ENCODE results near the gene LNP1. TPM values are rescaled to one million over a fixed set of nuclear protein-coding genes. Genes with fewer than 3 reads are reported as not detected.
"Not testable (repeated sequence)": the region's sequence is repeated elsewhere in the genome, so short reads cannot be mapped to it uniquely, and the experiment has no call there.

The LNP1 gene
- total RNA-seq: 1 to 10 TPM; 1.9 to 2.0 TPM

GRCh38 chr3:100400780-100401673 lies at the start of gene LNP1, which contains the start of gene TOMM70:
TSS of gene LNP1 (plus strand) at chr3:100401539. CDS start at chr3:100429730, 28,191 bp downstream.
TSS of gene TOMM70 (minus strand) at chr3:100401089. CDS start at chr3:100400949, 140 bp downstream.
- Mint-ChIP-seq H3K9me3 (no peaks in the 10 kb centered on the region), H3K36me3 (peaks cover 20 to 42% of the 10 kb centered on the region in 2 donors), H3K27ac (peak within 1 kb of the TSS; percentile 96)
- DNase-seq (ENCODE audit: low spot score in 2 of 2): peak; percentile 90 to 94
- peak; percentile 91 to 94 for ATAC-seq

DNA sequence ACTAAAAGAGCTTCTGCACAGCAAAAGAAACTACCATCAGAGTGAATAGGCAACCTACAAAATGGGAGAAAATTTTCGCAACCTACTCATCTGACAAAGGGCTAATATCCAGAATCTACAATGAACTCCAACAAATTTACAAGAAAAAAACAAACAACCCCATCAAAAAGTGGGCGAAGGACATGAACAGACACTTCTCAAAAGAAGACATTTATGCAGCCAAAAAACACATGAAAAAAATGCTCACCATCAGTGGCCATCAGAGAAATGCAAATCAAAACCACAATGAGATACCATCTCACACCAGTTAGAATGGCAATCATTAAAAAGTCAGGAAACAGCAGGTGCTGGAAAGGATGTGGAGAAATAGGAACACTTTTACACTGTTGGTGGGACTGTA lies 49.6 kb upstream of the LNP1 start:
- not testable (repeated sequence) for H3K9me3 Mint-ChIP-seq; ATAC-seq; DNase-seq (ENCODE audit: low spot score in 2 of 2); H3K27ac Mint-ChIP-seq
- peaks cover 30 to 35% of the 10 kb centered on the region in 2 donors for H3K36me3 Mint-ChIP-seq

DNA sequence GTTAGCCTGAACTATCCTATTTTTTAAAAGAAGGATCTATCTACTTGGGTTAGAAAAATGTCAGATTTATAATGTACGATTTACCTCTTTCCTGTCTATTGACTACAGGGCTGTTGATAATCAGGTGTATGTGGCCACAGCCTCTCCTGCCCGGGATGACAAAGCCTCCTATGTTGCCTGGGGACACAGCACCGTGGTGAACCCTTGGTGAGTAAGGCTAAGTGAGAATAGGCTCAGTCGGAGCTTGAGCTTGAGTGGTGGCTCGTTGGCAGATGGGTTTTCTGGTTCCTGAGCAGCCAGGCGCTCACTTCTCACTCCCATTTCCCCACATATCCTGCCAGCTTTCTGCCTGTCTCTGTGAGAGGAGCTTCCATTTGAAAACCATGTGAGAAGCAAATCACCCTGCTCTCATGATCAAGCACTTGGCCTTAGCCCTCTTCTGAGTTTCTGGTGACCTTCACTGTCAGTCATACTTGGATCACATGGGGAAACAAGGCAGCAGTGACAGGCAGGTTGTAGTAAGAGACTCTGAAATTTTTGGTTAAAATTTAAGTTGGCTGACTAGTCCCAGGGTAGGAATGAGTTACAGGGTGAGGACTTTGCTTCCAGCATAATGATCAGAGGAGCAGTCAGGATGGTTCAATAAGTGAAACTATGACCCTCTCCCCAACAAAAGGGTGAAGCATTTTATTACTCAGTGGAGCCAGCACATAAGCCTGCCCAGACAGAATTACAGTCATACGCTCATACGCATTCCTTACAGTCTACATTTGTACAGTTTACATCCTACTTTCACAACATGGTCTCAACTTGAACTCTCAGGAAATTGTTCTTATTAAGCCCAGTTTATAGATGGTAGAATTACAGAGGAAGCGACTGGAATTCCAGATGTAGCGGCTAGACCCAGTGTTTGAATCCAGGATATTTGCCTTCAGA lies 48.8 kb upstream of the LNP1 start:
- peak overlapping the region in 1 of 2 donors; percentile 50 for H3K27ac Mint-ChIP-seq
- peaks cover 30 to 35% of the 10 kb centered on the region in 2 donors for H3K36me3 Mint-ChIP-seq
- ATAC-seq (peak; percentile 24 to 33), DNase-seq (ENCODE audit: low spot score in 2 of 2) (no peak)
- peaks cover 0 to 7% of the 10 kb centered on the region in 2 donors for H3K9me3 Mint-ChIP-seq

- DNase-seq (ENCODE audit: low spot score in 2 of 2) (no peak), ATAC-seq (no peak)
- Mint-ChIP-seq H3K27ac (no peak overlapping the region), H3K36me3 (peaks cover 17 to 19% of the 10 kb centered on the region in 2 donors), H3K9me3 (peaks cover 0 to 7% of the 10 kb centered on the region in 2 donors)
Observed at GRCh38 chr3:100354850-100355249, 46.5 kb upstream of the LNP1 start.

DNA sequence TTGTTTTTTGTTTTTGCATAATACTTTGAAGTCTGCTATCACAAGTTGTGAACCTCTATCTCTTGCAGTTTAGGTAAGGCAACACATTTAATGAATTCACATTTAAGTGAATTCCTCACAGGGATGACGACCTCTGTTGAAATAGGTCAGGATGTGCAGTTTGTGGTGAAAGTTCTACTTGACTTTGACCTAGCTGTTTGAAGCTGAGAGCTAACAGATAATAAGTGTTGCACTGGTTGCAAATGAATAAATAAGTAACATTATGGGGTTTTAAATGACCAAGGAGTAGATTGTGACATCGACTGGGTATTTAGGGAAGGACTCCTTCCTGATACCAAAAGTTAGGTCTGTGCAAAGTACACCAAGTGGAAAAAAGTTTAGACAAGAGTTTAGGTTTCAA lies 42.9 kb upstream of the LNP1 start:
- H3K36me3 Mint-ChIP-seq: peaks cover 11 to 13% of the 10 kb centered on the region in 2 donors
- H3K9me3 Mint-ChIP-seq: peaks cover 4% of the 10 kb centered on the region in 2 donors
- no peak for ATAC-seq
- H3K27ac Mint-ChIP-seq: peak overlapping the region; percentile 10 to 20
- no peak for DNase-seq (ENCODE audit: low spot score in 2 of 2)

GRCh38 chr3:100359035-100359434 lies 42.3 kb upstream of the LNP1 start:
- peaks cover 4% of the 10 kb centered on the region in 2 donors for H3K9me3 Mint-ChIP-seq
- H3K36me3 Mint-ChIP-seq: peaks cover 13 to 19% of the 10 kb centered on the region in 2 donors
- ATAC-seq: no peak
- peak overlapping the region; percentile 10 to 20 for H3K27ac Mint-ChIP-seq
- DNase-seq (ENCODE audit: low spot score in 2 of 2): no peak

DNA sequence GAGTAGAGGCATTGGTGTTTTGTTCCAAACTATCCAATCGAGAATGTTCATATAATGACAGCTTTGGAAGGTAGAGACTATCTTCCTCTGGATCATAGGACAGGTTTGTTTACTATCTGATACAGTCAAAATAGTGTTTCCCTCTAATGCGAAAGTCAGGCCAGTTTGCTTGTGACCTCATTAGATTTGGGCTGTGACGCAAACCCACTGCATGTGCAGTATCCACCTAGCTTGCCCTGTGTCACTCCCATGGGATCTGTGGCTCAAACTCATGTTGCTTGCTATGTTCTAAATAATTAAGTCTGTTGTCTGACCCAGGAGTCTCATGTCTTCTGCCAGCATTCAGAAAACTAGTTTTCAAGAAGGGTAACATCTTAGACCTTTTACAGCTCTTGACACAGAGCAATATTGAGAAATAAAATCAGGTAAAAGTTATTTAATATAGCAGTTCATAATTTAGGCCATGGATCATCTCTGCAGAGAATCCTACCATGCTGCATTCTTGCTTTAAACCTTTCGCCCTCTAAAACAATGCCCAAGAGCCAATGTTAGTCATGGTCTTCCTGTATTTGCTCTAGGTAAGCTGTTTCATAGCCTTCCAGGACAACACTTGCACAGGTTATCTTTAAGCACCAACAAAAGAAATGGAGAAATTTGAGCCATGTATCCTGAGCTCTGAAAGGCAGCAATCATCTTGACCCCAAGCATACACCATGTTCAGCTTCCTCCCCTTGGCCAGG lies 40.4 kb upstream of the LNP1 start:
- H3K27ac Mint-ChIP-seq: peak overlapping the region in 1 of 2 donors; percentile 51

DNA sequence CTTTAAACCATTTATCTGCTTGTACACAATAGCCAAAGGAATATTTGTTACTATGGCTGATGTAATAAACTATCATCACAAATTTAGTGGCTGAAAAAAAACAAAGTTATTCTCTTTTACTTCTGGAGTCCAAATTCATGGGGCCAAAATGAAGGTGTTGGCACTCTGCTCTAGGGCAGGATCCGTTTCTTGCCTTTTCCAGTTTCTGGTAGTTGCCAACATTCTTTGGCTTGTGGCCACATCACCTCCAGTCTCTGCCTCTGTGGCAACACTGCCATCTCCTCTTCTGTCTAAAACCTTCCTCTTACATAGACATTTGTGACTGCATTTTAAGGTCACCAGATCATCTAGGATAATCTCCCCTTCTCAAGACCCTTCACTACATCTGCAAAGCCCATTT lies 39.4 kb upstream of the LNP1 start:
- Mint-ChIP-seq H3K36me3 (peaks cover 29 to 40% of the 10 kb centered on the region in 2 donors), H3K9me3 (peaks cover 4% of the 10 kb centered on the region in 2 donors), H3K27ac (peak overlapping the region in 1 of 2 donors; percentile 40)
- no peak for ATAC-seq
- DNase-seq (ENCODE audit: low spot score in 2 of 2): no peak

More for the DNA sequence above, 40.4 kb upstream of the LNP1 start:
- ATAC-seq (no peak), DNase-seq (ENCODE audit: low spot score in 2 of 2) (no peak)
- H3K36me3 Mint-ChIP-seq: peaks cover 28 to 37% of the 10 kb centered on the region in 2 donors
- peaks cover 4% of the 10 kb centered on the region in 2 donors for H3K9me3 Mint-ChIP-seq

DNA sequence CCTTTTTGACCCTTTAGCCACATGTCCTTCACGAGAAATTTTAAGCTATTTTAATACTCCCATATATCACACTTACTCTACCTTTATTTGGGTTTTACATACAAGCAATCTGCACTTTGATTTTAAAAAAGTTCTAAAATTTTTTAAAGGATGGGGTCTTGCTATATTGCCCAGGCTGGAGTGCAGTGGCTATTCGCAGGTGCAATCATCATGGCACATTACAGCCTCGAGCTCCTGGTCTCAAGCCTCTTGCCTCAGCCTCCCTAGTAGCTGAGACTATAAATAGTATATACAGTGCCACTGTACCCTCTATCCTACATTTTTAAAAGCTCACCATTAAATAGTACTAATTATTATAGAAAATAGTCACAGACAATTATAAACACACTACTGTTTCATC lies 36.9 kb upstream of the LNP1 start:
- no peak overlapping the region for H3K27ac Mint-ChIP-seq
- no peak for DNase-seq (ENCODE audit: low spot score in 2 of 2)
- H3K9me3 Mint-ChIP-seq: peaks cover 4% of the 10 kb centered on the region in 2 donors
- H3K36me3 Mint-ChIP-seq: peaks cover 29 to 40% of the 10 kb centered on the region in 2 donors
- no peak for ATAC-seq

DNA sequence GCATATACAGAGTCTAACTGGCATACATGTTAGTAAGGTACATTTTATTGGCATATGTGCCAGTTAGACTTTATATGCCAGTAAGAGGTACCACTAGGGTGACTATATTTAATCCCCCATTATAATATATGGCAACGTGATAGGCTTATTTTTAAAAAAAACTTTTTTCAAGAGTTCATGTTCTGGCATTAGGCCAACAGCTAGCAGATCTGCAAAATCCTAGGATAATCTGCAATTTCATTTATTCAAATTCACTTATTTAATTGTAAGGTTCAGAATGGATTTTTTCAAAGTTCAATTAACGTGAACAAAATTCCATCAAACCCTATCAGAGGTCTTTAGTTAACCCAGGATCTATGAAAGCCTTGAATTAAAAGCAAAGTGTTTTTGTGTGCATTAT lies 34.9 kb upstream of the LNP1 start:
- ATAC-seq (no peak), DNase-seq (ENCODE audit: low spot score in 2 of 2) (no peak)
- Mint-ChIP-seq H3K9me3 (peaks cover 4% of the 10 kb centered on the region in 2 donors), H3K36me3 (peaks cover 29 to 40% of the 10 kb centered on the region in 2 donors), H3K27ac (no peak overlapping the region)

DNA sequence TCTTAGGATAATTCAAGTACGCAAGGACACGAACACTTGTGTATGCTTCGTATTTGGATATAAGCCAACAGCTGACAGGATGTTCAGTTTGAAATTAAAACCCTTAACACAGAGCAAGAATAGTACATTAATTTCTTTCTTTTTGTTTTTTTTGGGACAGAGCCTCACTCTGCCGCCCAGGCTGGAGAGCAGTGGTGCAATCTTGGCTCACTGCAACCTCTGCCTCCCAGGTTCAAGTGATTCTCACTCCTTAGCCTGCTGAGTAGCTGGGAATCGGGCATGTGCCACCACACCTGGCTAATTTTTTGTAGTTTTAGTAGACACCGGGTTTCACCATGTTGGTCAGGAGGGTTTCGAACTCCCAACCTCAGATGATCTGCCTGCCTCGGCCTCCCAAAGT lies 32.9 kb upstream of the LNP1 start:
- Mint-ChIP-seq H3K36me3 (peaks cover 18 to 27% of the 10 kb centered on the region in 2 donors), H3K27ac (no peak overlapping the region), H3K9me3 (no peaks in the 10 kb centered on the region)
- no peak for ATAC-seq
- no peak for DNase-seq (ENCODE audit: low spot score in 2 of 2)

DNA sequence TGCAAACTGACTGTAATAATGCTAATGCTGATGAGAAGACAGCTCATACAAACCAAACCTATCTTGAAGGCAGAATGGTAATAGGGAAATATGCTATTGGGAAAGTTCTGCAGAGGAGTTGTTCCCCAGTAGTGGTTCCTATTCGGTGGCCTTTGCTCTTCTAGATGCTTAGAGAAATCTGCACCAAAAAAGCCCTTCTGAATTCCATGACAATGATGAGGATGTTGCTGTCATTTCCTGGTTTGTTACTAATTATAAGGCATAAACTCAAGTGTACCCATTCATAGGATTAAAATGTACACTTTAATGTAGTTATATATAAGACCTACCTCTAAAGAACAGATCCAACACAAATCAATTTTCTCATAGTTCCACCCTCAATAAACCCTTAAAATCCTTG lies 30.6 kb upstream of the LNP1 start:
- ATAC-seq: no peak
- no peak overlapping the region for H3K27ac Mint-ChIP-seq
- H3K9me3 Mint-ChIP-seq: no peaks in the 10 kb centered on the region
- no peak for DNase-seq (ENCODE audit: low spot score in 2 of 2)
- H3K36me3 Mint-ChIP-seq: peaks cover 3 to 5% of the 10 kb centered on the region in 2 donors

GRCh38 chr3:100374521-100374920 lies 26.8 kb upstream of the LNP1 start:
- Mint-ChIP-seq H3K9me3 (no peaks in the 10 kb centered on the region), H3K36me3 (no peaks in the 10 kb centered on the region), H3K27ac (no peak overlapping the region)
- no peak for DNase-seq (ENCODE audit: low spot score in 2 of 2)
- no peak for ATAC-seq

DNA sequence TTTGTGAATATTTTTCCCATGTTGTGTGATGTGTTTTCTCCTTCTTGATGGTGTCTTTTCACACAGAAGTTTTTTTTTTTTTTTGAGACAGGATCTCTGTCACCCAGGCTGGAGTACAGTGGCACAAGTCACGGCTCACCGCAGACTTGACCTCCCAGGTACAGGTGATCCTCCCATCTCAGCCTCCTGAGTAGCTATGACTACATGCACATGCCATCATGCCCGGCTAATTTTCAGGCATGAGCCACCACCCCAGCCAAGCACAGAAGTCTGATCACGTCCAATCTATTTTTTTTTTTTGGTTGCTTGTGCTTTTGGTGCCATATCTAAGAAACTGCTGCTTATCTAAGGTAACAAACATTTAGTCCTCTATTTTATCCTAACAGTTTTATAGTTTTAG lies 25.0 kb upstream of the LNP1 start:
- Mint-ChIP-seq H3K36me3 (peaks cover 0 to 6% of the 10 kb centered on the region in 2 donors), H3K27ac (no peak overlapping the region), H3K9me3 (no peaks in the 10 kb centered on the region)
- ATAC-seq (no peak), DNase-seq (ENCODE audit: low spot score in 2 of 2) (no peak)

DNA sequence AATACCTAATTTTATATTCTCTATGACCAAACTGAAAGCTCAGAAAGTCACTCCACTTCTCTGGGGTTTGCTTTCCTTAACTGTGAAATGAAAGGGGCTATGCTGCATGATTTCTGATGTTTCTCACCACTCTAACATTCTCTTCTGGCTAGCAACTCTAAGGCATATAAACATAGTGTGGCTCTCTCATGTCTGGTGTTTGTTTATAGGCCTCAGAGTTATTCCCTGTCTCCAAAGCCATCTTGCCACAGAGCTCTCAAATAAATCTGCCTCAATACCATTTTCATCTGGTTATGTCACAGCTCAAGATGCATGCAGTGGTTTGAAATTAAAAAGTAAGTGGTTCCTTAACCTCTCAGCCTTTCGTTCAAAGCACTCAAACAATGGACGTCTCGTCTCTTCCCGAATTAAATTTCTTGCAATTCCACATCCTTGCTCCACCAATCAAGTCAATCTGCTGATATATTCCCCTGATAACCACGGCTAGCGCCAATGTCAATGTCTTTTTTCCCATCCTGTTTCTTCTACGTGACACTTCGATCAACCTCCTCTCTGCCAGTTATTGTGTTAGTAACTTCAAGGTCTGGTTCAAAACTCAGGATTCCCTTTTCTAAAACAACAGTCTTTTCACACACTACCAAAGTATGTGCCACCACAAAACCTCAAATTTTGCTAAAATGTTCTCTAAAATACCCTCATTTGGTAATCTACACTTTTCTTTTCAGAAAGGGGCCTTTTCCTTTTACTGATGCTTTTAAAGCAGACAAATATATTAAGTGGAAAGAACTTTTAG lies 16.4 kb upstream of the LNP1 start:
- no peak for DNase-seq (ENCODE audit: low spot score in 2 of 2)
- peaks cover 24 to 26% of the 10 kb centered on the region in 2 donors for H3K36me3 Mint-ChIP-seq
- peaks cover 0 to 5% of the 10 kb centered on the region in 2 donors for H3K9me3 Mint-ChIP-seq
- H3K27ac Mint-ChIP-seq: peak overlapping the region in 1 of 2 donors; percentile 5
- no peak for ATAC-seq
